Ascending aorta (tissue), 2 donors: ENCODE data around the gene ARID1B. TPM values are rescaled to one million over a fixed set of nuclear protein-coding genes. Genes with fewer than 3 reads are reported as not detected.

Experiments used
- DNase-seq, 2 donors: peaks; one replicate each; pipeline ENCODE4 v3.0.0-alpha.2; 2019; ENCODE audit warnings: low spot score in 2 of 2
- H3K27ac ChIP-seq, 2 donors: fragments of 200-600 bp; sonication (generic); one replicate each; pipeline ENCODE4 v1.5.1; 2016 to 2017; ENCODE audit warnings: mild to moderate bottlenecking in 1 of 2
- H3K27me3 ChIP-seq: fragments of 200-600 bp; sonication (generic); one replicate; pipeline ENCODE4 v1.5.1; 2017
- H3K36me3 ChIP-seq, 2 donors: fragments of 200-600 bp; sonication (generic); one replicate each; pipeline ENCODE4 v1.5.1; 2016
- H3K4me1 ChIP-seq, 2 donors: fragments of 200-600 bp; sonication (generic); one replicate each; pipeline ENCODE4 v1.5.1; 2016 to 2017; ENCODE audit warnings: mild to moderate bottlenecking in 1 of 2
- H3K4me3 ChIP-seq, 2 donors: fragments of 200-600 bp; sonication (generic); one replicate each; pipeline ENCODE4 v1.5.1; 2016 to 2017; ENCODE audit warnings: mild to moderate bottlenecking in 1 of 2
- H3K9me3 ChIP-seq, 2 donors: fragments of 200-600 bp; sonication (generic); one replicate each; pipeline ENCODE4 v1.5.1; 2016
- intact Hi-C: fragments of 100-400 bp; cut with DNase I; formaldehyde crosslinking; loops from one replicate; pipeline ENCODE4 v1.15.1; 2023
- total RNA-seq: library from RNA; depleted of rRNA; stranded (reverse); fragments of >200 nt; gene quantifications from one replicate; pipeline ENCODE4 v1.1.0, GENCODE V29; 2016
- TF ChIP-seq, protein P1 (sequence below), 3 experiments: fragments of 200-600 bp in 2 of 3; fragments of 450-650 bp in 1 of 3; sonication (generic) in 2 of 3; IDR thresholded peaks; one replicate each; pipeline ENCODE4 v1.5.1; 2016 to 2019; ENCODE audit warnings: antibody characterized with exemption in 3 of 3, mild to moderate bottlenecking in 1 of 3, moderate library complexity in 1 of 3

Gene ARID1B
- total RNA-seq, 1 donor from 2014 or later = 97.9 TPM

DNA sequence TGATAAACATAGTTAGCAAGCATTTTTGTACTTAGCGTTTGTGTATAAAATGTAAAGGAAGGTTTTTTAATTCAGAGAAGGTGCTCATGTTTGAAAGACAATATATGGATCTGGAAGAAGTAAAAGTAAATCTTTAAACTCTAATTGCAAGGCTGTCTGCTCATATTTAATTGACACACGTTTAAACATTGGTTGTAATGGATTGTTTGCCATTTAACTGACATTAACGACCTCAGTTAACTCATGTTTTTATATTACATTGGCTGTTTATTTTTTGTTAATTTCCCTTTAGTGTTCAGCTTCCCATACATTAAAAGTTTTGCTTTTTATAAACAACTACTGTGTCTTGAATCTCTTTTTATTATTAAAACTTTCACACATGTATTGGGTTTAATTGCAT, 208.1 kb downstream of the ARID1B start:
- Histone ChIP-seq H3K4me3 (no peak overlapping the region), H3K9me3 (no peaks in the 10 kb centered on the region), H3K27ac (no peak overlapping the region), H3K27me3 (no peaks in the 10 kb centered on the region), H3K4me1 (peaks cover 0 to 3% of the 10 kb centered on the region in 2 donors), H3K36me3 (no peaks in the 10 kb centered on the region)
- DNase-seq = no peak
- intact Hi-C loops = no loop called here
- TF ChIP-seq, protein P1, sequence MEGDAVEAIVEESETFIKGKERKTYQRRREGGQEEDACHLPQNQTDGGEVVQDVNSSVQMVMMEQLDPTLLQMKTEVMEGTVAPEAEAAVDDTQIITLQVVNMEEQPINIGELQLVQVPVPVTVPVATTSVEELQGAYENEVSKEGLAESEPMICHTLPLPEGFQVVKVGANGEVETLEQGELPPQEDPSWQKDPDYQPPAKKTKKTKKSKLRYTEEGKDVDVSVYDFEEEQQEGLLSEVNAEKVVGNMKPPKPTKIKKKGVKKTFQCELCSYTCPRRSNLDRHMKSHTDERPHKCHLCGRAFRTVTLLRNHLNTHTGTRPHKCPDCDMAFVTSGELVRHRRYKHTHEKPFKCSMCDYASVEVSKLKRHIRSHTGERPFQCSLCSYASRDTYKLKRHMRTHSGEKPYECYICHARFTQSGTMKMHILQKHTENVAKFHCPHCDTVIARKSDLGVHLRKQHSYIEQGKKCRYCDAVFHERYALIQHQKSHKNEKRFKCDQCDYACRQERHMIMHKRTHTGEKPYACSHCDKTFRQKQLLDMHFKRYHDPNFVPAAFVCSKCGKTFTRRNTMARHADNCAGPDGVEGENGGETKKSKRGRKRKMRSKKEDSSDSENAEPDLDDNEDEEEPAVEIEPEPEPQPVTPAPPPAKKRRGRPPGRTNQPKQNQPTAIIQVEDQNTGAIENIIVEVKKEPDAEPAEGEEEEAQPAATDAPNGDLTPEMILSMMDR (IDR thresholded peaks at IDR 0.05) = no peak

DNA sequence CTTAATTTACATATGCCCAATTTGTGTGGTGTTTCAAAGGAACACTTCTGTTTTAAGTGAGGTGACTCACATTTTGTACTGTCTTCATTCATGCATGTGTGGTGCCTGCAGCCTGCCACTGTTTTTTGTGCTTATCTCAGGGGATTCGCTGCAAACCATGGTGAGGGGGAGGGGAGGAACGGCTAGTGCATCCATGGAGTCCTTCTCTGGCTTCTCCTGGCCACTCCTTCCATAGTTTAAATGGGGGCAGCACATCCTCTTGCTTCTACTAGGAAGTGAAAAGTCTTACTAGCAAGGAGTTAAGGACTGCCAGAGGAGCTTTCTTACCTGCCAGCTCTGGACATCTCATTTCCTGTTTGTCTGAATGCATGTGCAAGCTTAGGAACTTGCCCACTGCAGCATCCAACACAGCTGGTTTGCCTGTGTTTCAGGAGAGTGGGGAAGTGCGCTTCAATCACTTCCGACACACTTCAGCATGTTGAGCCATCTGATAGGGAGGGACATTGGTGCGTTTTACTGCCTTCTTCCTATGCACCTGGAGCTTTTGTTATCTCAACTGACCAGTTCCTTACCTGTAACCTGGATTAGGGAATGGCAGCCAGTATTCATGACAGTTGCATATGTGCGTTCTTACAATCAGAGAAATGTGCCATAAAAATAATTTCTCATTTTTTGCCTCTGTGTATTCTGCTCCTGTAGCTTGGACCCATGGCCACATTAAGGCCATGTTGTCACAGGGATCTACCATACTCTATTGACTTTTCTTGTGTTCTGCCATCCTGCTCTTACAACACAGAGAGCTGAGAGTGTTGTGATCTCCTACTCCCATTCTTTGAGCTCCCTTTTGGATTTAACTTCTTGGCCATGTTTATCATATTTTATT, 211.3 kb downstream of the ARID1B start:
- Histone ChIP-seq H3K36me3 (no peaks in the 10 kb centered on the region), H3K4me1 (peaks cover 0 to 14% of the 10 kb centered on the region in 2 donors), H3K4me3 (no peak overlapping the region), H3K9me3 (no peaks in the 10 kb centered on the region), H3K27ac (no peak overlapping the region), H3K27me3 (no peaks in the 10 kb centered on the region)
- TF ChIP-seq, protein P1 (IDR thresholded peaks at IDR 0.05) = no peak
- no peak for DNase-seq
- intact Hi-C loops = no loop called here

DNA sequence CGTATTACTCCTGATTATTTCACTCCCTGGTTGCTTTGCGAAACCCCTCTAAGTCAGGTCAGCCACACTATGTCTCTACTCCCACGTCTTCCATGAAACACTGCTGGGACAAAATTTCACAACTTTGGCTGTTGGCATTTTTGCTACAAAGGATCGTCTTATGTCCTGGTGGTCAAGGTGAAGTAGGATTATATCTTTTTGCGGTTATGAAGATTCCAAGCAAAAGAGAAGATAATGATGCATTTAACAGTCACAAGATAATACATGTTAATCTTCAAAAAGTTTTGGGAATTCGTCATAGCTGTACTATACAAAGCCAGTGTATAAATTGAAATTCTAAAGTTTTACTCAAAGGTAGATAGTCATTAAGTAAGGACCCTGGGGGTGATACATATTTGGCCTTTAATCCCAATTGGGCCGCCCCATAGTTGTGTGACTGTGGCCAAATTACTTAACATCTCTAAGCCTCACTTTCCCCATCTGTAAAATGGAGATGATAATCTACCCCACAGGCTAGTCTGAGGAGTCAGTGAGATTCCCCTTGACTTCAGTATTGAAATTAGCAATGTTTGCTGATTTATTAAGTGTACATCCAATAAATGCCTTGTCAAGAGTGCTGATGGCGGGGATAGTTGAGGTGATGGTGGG, 212.1 kb downstream of the ARID1B start:
- Histone ChIP-seq H3K27ac (no peak overlapping the region), H3K36me3 (no peaks in the 10 kb centered on the region), H3K27me3 (no peaks in the 10 kb centered on the region), H3K4me3 (no peak overlapping the region), H3K9me3 (no peaks in the 10 kb centered on the region), H3K4me1 (peaks cover 0 to 14% of the 10 kb centered on the region in 2 donors)
- no peak for DNase-seq
- intact Hi-C loops = no loop called here
- TF ChIP-seq, protein P1 (IDR thresholded peaks at IDR 0.05) = no peak

DNA sequence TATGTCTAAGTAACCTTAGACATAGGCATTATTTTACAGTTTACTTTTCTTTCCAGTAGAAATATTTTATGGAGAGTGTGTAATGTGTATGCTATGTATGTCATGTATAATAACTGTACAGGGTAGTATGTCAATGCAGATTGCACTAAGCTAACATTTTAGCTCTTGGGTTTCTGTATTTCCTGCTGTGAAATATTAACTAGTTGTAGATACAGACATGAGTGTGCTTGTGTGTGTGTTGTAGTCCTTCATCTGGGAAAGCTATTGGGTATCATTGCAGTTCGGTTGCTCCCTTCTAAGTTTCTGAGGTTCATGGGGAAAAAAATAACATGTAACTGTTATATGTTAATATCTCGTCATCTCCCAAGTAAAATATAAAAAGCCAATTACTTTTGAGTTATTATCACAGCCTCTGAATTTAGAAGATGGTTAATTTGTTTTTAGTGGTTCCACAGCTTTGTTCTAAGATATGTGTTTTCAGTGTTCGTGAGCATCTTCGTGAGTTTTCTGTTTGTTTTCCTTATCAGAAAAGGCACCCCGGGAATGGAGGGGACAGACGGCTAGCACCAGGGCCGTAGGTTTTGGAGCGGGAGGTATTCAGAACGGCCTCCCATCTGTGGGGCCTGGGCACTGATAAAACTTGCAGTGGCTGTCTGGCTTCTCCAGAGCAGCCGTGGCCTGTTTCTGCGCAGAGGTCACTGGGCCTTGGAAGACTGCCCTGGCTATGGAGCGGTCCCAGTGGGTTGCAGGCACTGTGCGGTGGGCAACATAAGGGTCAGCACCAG, 215.0 kb downstream of the ARID1B start:
- TF ChIP-seq, protein P1 (IDR thresholded peaks at IDR 0.05) = no peak
- H3K36me3 ChIP-seq = no peaks in the 10 kb centered on the region
- H3K4me1 ChIP-seq = peaks cover 0 to 14% of the 10 kb centered on the region in 2 donors
- intact Hi-C loops = no loop called here
- no peak for DNase-seq
- no peak overlapping the region for H3K27ac ChIP-seq
- no peaks in the 10 kb centered on the region for H3K27me3 ChIP-seq
- H3K9me3 ChIP-seq = no peaks in the 10 kb centered on the region
- no peak overlapping the region for H3K4me3 ChIP-seq

DNA sequence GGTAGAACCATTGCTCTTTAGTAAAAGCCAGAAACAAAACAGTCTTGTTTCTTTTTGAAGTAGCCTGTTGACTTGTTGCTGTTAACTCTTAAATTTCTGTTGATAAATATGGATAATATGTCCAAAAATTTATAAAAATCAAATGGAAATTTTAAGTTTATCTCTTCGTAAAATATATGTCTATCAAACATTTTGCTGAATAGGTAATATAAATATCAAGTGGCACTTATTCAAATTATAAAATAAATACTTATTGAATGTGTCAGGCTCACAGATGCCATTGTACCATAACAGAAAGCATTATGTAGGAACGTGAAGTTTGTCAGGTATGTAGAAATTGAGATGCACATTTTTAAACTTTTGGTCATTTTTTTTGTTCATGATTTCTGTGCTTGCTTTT, 216.5 kb downstream of the ARID1B start:
- Histone ChIP-seq H3K4me3 (no peak overlapping the region), H3K9me3 (no peaks in the 10 kb centered on the region)
- intact Hi-C loops = no loop called here

More for the DNA sequence above, 216.5 kb downstream of the ARID1B start:
- DNase-seq = no peak
- H3K27ac ChIP-seq = no peak overlapping the region
- no peaks in the 10 kb centered on the region for H3K27me3 ChIP-seq
- no peaks in the 10 kb centered on the region for H3K36me3 ChIP-seq
- TF ChIP-seq, protein P1 (IDR thresholded peaks at IDR 0.05) = no peak
- peaks cover 0 to 11% of the 10 kb centered on the region in 2 donors for H3K4me1 ChIP-seq
